GM10266 (cell line): ENCODE results near the gene DHRS11.

Experiments
- DNase-seq: peaks from one replicate; pipeline ENCODE4 v3.0.0; 2012; ENCODE audit errors: extremely low spot score
- TF ChIP-seq, protein P1 (sequence below): IDR thresholded peaks from 2 replicates; pipeline ENCODE4 v1.5.1; 2012; ENCODE audit warnings: mild to moderate bottlenecking, low read depth; ENCODE audit not compliant: control insufficient read depth, insufficient read depth; ENCODE audit errors: missing control alignments

DHRS11 gene, protein sequence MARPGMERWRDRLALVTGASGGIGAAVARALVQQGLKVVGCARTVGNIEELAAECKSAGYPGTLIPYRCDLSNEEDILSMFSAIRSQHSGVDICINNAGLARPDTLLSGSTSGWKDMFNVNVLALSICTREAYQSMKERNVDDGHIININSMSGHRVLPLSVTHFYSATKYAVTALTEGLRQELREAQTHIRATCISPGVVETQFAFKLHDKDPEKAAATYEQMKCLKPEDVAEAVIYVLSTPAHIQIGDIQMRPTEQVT

DNA sequence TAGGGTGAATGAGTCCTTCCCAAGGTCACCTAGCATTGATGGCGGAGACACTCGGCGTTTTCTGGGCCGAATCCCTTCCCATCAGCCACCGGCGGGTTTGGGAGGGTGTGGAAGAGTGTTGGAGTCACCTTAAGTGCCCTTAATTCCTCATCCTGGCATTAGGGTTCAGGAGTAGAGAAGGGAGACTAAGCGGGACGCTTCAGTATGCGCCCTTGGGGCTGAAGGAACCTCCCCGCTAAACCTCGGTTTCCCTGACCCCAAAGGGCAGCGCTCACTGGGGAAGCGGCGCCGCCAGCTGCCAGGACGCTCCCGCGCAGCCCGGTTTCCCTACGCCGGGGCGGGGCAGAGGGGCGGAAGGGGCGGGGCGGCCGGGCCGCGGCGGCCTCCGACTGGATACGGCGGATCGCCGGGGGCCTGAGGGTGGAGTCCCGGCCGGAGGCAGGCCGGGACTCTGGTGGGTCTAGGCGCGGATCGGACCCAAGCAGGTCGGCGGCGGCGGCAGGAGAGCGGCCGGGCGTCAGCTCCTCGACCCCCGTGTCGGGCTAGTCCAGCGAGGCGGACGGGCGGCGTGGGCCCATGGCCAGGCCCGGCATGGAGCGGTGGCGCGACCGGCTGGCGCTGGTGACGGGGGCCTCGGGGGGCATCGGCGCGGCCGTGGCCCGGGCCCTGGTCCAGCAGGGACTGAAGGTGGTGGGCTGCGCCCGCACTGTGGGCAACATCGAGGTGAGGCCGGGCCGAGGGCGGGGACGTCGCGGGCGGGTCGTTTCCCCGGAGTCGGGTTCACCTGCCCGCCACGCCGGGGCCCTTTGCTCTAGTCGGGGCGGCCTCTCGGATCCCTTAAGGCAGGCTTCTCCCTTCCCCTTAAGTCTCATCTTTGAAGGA lies at the start of gene DHRS11:
DHRS11 (plus strand) TSS at position 446 of the 882 bp plus-strand sequence; CDS start at position 577, 131 bp downstream.
- TF ChIP-seq, protein P1, sequence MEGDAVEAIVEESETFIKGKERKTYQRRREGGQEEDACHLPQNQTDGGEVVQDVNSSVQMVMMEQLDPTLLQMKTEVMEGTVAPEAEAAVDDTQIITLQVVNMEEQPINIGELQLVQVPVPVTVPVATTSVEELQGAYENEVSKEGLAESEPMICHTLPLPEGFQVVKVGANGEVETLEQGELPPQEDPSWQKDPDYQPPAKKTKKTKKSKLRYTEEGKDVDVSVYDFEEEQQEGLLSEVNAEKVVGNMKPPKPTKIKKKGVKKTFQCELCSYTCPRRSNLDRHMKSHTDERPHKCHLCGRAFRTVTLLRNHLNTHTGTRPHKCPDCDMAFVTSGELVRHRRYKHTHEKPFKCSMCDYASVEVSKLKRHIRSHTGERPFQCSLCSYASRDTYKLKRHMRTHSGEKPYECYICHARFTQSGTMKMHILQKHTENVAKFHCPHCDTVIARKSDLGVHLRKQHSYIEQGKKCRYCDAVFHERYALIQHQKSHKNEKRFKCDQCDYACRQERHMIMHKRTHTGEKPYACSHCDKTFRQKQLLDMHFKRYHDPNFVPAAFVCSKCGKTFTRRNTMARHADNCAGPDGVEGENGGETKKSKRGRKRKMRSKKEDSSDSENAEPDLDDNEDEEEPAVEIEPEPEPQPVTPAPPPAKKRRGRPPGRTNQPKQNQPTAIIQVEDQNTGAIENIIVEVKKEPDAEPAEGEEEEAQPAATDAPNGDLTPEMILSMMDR = peak; percentile 42
- DNase-seq = peak; percentile 96

DNA sequence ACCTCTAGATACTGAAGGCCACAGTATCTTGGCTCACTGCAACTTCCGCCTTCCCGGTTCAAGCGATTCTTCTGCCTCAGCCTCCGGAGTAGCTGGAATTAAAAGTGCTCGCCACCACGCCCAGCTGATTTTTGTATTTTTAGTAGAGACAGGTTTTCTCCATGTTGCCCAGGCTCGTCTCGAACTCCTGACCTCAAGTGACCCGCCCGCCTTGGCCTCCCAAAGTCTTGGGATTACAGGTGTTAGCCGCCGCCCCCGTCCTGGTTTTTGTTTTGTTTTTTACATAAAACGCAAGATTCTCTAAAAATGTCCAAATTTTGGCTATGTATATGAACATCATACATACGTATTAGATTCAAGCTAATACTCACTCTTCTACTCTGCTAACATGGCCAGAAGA lies 48.9 kb upstream of the DHRS11 start:
- no peak for DNase-seq
- TF ChIP-seq, protein P1 = no peak

DNA sequence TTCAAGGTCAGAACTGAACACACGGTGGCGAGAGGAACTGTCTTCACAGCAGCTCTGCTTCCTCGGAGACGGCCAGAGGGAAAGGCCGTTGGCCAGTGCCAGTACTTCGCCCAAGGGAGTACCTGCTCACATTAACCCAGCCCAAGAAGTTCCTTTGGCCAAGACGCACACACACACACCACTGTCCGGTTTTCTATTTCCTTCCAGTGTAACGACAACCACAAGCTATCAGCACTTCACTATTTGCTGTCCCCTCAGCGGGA lies 47.7 kb upstream of the DHRS11 start:
- peak; percentile 42 for DNase-seq

DNA sequence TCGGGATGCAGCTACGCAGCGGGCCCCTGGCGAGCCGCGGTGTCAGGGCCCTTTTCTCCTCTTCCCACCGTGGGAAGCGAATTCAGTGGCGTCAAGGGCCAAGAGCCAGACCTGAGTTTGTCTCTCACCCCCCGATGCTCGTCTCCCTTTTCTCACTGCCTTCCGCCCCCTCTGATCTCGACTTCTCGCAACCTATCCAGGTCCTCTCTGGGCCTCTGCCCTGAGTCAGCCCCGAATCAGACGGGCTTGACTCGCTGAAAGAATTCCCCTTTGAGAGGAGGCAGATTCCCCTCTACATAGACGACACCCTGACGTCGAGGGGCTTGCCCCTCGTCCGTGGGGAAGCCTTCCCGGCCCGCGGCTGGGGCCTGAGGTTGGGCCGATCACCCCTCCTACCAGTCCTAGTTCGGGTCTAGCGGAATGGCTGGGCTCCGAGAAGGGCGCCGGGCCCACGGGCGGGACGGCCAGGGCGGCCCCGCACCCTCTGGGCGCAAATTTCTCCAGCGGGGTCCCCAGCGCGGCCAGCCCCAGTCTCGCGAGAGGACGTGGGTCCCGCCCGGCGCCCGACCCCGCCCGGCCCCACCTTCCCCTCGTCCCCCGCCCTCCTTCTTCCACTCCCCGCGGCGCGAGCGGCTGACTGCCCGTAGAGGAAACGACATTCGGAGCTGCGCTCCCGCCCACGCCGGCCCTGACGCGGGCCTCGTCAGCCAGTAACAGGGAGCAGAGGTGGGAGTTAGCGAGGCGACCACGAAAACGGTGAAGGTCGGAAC lies 47.2 kb upstream of the DHRS11 start, which contains the start of gene GGNBP2:
GGNBP2 (plus strand) TSS at position 613 of the 770 bp plus-strand sequence. CDS start 806 bp downstream, outside the sequence.
- DNase-seq = peak; percentile 96
- TF ChIP-seq, protein P1 = no peak

More for the DNA sequence above, 47.7 kb upstream of the DHRS11 start:
- TF ChIP-seq, protein P1 = peak; percentile 34

DNA sequence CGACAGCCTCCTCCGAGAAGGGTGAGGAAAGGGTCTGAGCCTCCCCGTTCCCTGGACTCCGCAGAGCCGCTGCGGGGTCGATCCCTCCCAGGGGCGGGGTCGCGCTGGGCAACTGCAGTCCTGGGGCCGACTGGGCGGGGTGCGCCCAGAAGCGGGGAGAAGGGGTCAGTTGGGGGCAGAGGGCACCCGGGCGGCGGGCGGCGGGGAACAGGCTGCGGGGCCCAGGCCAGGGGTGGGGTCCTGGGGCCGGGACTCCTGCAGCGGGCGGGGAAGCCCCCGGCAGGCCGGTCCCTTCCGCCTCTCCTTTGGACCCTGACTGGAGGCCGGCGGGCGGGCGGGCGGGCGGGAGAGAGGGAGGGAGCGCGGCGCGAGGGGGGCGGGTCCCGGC lies 46.6 kb upstream of the DHRS11 start:
- DNase-seq = no peak

DNA sequence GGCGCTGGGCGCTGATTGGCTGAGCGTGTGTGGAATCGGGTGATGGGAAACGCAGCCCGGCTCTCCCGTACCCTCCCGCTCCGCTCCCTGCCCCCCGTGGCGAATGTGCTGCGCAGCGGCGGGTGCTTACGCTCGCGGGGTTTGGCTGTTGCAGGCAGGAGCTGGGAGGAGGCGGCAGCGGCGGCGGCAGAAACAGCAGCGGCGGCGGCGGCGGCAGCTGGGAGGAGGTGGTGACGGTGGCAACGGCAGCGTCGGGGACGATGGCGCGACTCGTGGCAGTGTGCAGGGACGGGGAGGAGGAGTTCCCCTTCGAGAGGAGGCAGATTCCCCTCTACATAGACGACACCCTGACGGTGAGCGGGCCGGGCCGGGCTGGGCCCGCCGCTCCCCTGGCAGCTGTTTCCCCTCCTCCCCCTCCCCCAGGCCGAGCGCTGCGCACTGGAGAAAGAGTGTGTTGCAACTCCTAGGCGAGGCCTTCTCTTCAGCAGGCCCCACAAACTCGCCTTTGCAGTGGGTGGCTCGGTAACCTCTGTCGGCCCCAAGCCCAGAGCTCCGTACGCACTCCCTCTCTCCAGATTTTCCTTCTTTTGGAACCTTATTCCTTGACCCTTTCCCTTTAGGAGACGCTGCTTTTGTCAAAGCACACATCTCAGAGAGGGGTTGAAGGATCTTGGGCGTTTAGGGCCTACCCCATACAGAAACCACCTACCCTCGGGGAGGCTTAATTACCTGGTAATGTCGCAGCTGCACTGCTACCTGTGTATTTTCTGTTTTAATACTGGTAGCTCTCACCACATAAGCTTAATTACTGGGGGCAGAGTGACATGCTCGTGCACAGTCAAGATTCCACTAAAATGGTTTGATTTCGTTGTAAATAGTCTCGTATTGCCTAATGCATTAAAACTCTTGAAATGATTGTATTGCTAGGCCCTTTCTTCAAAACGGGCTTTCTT lies 45.9 kb upstream of the DHRS11 start:
- peak; percentile 97 for DNase-seq
- TF ChIP-seq, protein P1 = no peak

More for the DNA sequence above, 46.6 kb upstream of the DHRS11 start:
- TF ChIP-seq, protein P1 = no peak
